ENCODE data around the gene SPTBN4.
"Not testable (repeated sequence)": the region's sequence is repeated elsewhere in the genome, so short reads cannot be mapped to it uniquely, and the experiment has no call there.

SPTBN4 gene

DNA sequence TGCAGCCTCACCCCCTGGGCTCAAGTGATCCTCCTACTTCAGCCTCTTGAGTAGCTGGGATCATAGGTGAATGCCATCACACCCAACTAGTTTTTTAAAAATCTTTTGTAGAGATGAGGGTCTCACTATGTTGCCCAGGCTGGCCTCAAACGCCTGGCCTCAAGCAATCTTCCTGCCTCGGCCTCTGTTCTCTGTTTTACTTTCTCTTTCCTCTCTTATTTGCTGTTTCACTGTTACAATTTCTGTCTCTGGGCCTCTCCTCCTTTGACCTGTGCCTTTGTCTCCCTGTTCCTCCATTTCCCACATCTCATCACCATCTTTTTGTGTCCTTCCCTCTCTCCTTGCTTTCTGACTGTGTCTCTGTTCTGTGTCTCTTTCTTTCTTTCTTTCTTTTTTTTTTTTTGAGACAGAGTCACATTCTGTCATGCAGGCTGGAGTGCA lies 119.2 kb downstream of the SPTBN4 start:
- DNase-seq (ENCODE audit: low read depth, low spot score), result no peak

- no peak for DNase-seq (ENCODE audit: low read depth, low spot score)
Observed at GRCh38 chr19:40586611-40587010, 119.8 kb downstream of the SPTBN4 start.

DNA sequence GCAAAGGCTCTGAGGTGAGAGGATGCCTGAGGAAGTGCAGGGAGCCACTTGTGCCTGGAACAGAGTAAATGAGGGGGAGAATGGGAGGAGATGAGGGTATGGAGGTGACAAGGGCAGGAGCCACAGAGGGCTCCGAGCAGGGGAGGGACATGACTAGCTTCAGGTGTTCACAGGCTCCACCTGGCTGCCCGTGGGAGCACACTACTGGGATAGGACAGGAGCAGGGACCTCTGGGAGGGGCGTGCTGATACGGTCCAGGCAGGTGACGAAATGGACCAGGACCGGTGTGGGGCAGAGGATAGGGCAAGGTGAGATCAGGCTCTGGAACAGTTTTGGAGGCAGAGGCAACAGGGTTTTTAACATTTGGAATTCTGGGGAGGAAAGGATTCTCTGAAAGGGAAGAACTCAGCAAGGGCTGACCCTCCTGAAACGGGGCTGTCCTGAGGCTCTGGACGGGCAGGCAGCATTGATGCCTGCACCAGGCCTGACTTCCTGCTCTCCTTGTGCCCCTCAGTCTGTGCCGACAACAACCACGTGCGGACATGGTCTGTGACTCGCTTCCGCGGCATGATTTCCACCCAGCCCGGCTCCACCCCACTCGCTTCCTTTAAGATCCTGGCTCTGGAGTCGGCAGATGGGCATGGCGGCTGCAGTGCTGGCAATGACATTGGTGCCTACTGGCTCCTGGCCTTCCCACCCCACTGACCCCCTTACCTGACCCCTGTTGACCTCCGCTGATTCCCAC lies 121.5 kb downstream of the SPTBN4 start:
- peak; percentile 5 for DNase-seq (ENCODE audit: low read depth, low spot score)

- peak; percentile 0 for DNase-seq (ENCODE audit: low read depth, low spot score)
Observed at GRCh38 chr19:40588926-40589569, 122.2 kb downstream of the SPTBN4 start.

- DNase-seq (ENCODE audit: low read depth, low spot score), result no peak
Observed at GRCh38 chr19:40589591-40590429, 123.0 kb downstream of the SPTBN4 start.

DNA sequence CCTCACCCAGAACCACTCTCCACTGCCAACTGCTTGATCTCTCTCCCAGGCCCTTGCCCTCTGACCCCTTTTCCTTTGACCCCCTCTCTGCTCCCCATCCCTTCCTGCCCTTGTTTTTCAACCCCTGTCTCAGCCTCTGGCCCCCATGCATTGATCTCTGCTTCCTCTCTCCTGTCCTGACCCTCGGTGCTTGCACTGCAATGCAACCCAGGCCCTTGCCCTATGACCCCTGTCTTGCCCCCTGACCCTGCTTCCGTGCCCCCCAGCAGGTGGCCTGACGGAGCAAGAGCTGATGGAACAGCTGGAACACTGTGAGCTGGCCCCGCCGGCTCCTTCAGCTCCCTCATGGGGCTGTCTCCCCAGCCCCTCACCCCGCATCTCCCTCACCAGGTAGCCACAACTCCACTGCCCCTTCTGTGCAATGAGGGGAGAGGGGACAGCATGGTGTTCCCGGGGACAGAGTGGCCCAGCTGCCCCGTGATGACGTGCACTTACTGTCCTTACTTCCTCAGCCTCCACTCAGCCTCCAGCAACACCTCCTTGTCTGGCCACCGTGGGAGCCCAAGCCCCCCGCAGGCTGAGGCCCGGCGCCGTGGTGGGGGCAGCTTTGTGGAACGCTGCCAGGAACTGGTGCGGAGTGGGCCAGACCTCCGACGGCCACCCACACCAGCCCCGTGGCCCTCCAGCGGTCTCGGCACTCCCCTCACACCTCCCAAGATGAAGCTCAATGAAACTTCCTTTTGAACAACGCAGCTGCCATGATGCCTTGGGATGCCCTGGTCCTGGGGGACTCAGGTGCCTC lies 123.9 kb downstream of the SPTBN4 start:
- DNase-seq (ENCODE audit: low read depth, low spot score), result peak; percentile 1

DNA sequence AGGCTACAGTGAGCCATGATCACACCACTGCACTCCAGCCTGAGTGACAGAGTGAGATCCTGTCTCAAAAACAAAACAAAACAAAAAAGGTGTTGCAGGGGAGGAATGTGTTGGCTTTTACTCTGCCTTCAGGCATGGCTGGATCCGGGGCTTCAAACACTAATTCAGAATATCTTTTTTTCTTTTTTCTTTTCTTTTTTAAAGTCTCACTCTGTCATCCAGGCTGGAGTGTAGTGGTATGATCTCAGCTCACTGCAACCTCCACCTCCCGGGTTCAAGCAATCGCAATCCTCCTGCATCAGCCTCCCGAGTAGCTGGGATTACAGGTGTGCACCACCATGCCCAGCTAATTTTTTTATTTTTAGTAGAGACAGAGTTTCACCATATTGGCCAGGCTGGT lies 124.9 kb downstream of the SPTBN4 start:
- DNase-seq (ENCODE audit: low read depth, low spot score), result not testable (repeated sequence)

DNA sequence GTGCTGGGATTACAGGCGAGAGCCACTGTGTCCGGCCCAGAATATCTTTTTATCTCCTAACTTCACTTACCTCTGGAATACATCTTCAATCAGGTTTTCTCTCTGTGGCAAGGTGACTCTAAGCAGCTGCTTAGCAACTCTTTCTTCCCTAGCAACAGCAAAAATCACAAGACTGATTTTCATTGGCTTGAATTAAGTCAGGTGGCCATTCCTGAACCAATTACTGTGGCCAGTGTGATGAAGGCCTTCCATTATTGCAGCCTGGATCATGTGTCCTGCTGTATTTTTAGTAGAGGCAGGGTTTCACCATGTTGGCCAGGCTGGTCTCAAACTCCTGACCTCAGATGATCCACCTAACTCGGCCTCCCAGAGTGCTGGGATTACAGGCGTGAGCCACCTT lies 125.4 kb downstream of the SPTBN4 start:
- DNase-seq (ENCODE audit: low read depth, low spot score), result peak; percentile 56

- DNase-seq (ENCODE audit: low read depth, low spot score), result no peak
Observed at GRCh38 chr19:40594255-40594654, 127.5 kb downstream of the SPTBN4 start.

GRCh38 chr19:40594657-40595091 lies 127.9 kb downstream of the SPTBN4 start:
- no peak for DNase-seq (ENCODE audit: low read depth, low spot score)

DNA sequence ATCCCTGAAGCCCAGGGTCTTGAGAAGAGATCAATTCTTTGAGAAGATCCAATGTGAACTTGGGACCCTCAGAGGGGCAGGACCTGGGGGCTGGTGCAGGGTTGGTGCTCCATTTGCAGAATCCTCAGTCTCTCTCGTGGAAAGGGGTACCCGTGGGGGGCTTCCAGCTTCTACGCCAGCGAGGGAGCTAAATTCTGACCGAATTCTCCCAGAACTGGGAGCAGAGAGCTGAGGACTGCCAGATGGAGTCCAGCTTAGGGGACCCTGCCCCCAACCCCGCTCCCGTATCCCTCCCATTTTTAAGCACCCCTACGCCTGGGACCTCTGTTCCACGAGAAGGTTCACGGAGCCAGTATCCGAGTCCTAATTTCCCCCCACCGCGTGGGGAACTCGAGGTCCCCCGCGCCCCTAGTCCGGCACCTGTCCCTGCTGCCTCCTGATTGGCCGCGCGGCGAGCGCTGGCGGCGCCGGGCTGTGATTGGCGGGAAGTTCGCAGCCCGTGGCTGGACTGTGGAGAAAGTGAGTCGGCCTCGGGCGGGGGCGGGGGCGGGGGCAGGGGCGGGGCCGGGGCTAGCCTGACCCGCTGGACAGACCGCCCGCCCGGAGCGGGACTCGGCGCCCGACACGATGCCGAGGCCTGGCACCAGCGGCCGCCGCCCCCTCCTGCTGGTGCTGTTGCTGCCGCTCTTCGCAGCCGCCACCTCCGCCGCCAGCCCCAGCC lies 130.0 kb downstream of the SPTBN4 start:
- DNase-seq (ENCODE audit: low read depth, low spot score), result peak; percentile 57

DNA sequence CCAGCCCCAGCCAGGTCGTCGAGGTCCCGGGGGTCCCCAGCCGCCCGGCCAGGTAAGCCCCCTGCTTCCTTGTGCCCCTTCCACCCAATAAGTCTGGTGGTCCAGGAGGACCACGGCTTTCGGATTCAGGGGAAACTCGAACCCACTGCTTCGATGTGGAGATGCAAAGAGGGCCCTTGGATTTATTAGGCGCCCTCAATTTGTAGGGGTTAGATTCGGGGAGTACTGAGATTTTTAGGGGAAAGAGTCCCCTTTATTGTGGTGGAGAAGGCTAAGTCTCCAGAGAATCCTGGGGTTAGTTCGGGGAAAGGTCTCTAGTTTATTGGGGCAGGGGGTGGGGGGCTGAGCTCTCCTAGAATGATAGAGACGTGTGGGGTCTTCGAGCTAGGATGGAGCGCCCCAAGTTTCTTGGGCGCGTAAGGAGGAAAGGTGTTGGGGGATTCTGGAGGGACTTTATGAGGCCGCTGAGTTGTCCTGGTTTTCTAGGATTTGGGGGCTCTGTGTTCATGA lies 130.6 kb downstream of the SPTBN4 start:
- no peak for DNase-seq (ENCODE audit: low read depth, low spot score)

GRCh38 chr19:40598121-40598917 lies 131.5 kb downstream of the SPTBN4 start:
- DNase-seq (ENCODE audit: low read depth, low spot score), result peak; percentile 95

DNA sequence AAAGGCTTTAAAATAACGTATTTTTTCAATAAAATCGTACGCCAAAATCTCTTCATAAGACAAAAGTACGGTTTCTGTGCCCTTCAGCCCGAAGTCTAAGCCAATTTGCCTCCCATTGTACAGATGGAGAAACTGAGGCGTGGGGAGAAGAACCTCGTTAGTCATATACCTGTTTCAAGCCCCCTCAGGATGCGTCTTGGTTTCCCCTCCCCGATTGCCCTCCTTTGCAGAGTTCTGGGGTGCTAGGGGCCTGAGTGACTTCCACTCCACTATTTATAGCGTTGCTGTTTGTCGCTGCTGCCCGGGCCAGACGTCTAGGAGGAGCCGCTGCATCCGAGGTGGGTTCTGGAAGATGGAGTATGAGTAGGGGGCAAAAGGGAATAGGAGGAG lies 132.1 kb downstream of the SPTBN4 start:
- DNase-seq (ENCODE audit: low read depth, low spot score), result no peak

GRCh38 chr19:40599331-40599901 lies 132.6 kb downstream of the SPTBN4 start:
- DNase-seq (ENCODE audit: low read depth, low spot score), result no peak

DNA sequence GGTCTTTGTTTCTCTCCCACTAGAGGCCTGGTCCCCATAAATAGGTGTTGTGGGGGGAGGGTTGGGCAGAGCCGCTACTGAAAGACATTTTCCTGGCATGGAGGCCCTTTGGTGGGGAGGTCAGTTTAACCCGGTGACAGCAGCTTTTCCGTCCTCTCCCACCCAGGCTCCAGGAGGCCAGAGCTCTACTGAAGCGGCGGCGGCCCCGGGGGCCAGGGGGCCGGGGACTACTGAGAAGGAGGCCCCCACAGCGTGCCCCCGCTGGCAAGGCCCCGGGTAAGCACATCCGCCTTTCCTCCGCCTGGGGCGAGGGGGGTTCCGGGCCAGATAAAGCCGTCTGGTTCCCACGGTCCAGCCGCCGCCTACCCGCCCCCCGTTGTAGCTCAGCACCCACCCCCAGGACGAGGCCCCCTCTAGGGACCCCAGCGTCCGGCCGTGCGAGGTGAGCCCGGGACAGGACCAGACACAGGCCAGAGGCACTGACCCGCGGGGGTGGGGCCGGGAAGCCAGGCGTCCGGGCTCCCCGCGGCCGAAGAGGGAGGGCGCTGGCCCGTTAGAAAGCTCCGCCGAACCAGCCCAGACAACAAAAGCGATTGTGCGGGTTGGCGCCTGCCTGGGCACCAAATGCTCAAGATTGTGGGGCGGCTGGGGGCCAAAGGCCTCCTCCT lies 133.2 kb downstream of the SPTBN4 start:
- DNase-seq (ENCODE audit: low read depth, low spot score), result no peak

DNA sequence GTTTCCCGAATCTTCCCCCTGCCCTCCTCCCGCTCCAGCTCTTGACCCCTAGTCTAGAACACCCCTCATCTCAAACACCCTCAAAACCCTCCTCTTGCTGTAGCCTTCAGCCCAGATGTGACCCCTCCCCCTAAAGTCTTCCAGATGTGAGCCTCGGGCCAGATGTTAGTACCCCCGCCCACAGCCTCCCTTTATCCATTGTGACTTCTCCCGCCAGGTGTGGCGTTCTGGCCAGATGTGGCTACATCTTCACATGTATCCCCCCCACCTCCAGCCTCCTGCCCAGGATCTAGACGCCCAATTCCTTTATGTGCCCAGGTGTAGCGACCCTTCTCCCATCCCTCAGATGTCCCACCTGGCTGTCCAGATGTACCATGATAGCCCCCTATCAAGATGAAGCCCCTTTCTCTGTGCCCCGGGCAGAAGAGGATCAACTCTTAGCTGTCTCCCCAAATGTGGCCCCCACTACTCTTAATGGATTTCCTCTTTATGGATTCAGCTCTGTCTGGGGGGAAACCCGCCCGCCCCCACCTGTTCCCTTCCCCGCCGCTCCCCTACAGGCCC lies 133.9 kb downstream of the SPTBN4 start:
- no peak for DNase-seq (ENCODE audit: low read depth, low spot score)

DNA sequence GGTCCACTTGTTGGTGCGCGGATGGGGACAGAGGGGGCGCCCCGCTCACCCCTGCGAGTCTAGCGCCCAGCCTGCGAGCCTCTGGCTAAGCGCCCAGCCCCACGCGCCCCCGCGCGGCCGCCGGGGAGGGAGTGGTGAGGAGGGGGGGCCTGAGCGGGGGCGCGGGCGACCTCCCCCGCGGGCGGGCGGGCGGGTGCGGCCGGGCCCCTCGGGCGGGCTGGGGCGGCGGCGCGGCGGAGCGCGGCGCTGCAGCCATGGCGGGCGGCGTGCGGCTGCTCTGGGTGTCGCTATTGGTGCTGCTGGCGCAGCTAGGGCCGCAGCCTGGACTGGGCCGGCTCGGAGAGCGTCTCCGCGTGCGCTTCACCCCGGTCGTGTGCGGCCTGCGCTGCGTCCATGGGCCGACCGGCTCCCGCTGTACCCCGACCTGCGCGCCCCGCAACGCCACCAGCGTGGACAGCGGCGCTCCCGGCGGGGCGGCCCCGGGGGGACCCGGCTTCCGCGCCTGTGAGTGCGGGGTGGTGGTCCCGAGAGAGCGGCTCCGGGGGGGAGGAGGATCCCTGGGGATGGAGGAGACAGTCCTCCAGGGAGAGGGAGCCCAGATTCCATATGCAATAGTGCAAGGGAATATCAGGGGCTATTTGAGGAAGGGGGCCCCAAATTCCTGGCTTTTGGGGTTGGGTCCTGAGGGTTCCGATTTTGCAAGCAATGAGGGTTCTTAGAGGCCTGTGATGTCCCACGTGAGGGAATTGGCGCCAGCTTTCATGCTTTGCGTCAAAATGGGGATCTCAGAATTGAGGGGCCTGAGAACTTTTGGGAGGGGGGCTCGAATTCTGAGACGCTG lies 134.6 kb downstream of the SPTBN4 start, which contains the start of gene LTBP4:
TSS of gene LTBP4 (plus strand) at position 236 of the 841 bp plus-strand sequence. CDS start at position 255, 19 bp downstream.
- DNase-seq (ENCODE audit: low read depth, low spot score), result no peak

All from ELF-1 (cell line).